ENCODE results near the gene YWHAG.

The YWHAG gene

DNA sequence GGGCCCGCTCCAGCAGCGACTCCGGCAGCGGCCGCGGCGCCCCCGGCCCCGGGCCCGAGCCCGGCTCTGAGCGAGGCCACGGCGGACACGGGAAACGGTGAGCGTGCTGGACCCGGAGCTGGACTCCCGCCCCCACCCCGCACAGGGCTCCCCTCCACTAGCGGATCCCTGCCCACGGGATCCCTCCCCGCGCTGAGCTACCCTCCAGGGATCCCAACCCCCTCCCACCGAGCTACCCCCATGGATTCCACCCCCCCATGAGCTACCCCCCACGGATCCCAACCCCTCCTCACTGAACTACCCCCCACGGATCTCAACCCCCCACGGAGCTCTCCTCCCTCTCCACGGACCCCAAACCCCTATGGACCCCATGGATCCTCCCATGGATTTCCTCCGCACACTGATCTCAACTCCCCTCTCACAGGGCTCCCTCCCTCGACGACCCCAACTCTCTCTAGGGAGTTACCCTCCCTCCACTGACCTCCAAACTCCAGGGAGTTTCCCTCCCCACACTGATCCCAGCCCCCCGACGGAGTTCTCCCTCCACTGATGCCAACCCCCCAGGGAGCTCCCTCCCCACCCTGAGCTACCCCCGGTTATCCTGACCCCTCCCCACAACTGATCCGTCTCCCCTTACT lies 77.0 kb downstream of the YWHAG start:
- H3K9ac ChIP-seq (ENCODE audit: insufficient read length, low read depth) = peak overlapping the region; percentile 63

GRCh38 chr7:76281006-76281705 lies 77.6 kb downstream of the YWHAG start:
- Histone ChIP-seq H3K36me3 (ENCODE audit: insufficient read depth, insufficient read length, low read length) (peaks cover 4% of the 10 kb centered on the region), H3K9ac (ENCODE audit: insufficient read length, low read depth) (peak overlapping the region; percentile 66), H3K4me1 (ENCODE audit: insufficient read depth, insufficient read length) (peaks cover 3% of the 10 kb centered on the region), H3K27me3 (ENCODE audit: insufficient read depth, insufficient read length) (peaks cover 53% of the 10 kb centered on the region), H3K9me3 (ENCODE audit: insufficient read depth, low read length) (peaks cover 4% of the 10 kb centered on the region; the same call in 1 of the 2 replicates), H3K4me3 (ENCODE audit: insufficient read length, low read depth) (peak overlapping the region; percentile 48)
- TF ChIP-seq ZNF274 (IDR thresholded peaks at IDR 0.05; ENCODE audit: low read depth, low read length) (no peak), YY1 (IDR thresholded peaks at IDR 0.05; ENCODE audit: insufficient read depth, insufficient read length) (no peak), SUZ12 (IDR thresholded peaks at IDR 0.05; ENCODE audit: extremely low read depth, insufficient read depth, insufficient read length) (no peak)
- no peak for DNase-seq (ENCODE audit: low read depth, low spot score)

More for the DNA sequence above, 77.0 kb downstream of the YWHAG start:
- Histone ChIP-seq H3K4me1 (ENCODE audit: insufficient read depth, insufficient read length) (peaks cover 4% of the 10 kb centered on the region), H3K9me3 (ENCODE audit: insufficient read depth, low read length) (peaks cover 4% of the 10 kb centered on the region; the same call in 1 of the 2 replicates), H3K36me3 (ENCODE audit: insufficient read depth, insufficient read length, low read length) (peaks cover 6% of the 10 kb centered on the region), H3K27me3 (ENCODE audit: insufficient read depth, insufficient read length) (peaks cover 53% of the 10 kb centered on the region), H3K4me3 (ENCODE audit: insufficient read length, low read depth) (peak overlapping the region; percentile 48)
- no peak for DNase-seq (ENCODE audit: low read depth, low spot score)
- TF ChIP-seq ZNF274 (IDR thresholded peaks at IDR 0.05; ENCODE audit: low read depth, low read length) (no peak), YY1 (IDR thresholded peaks at IDR 0.05; ENCODE audit: insufficient read depth, insufficient read length) (no peak), SUZ12 (IDR thresholded peaks at IDR 0.05; ENCODE audit: extremely low read depth, insufficient read depth, insufficient read length) (no peak)

- Histone ChIP-seq H3K27me3 (ENCODE audit: insufficient read depth, insufficient read length) (peaks cover 53% of the 10 kb centered on the region), H3K4me1 (ENCODE audit: insufficient read depth, insufficient read length) (peaks cover 3% of the 10 kb centered on the region), H3K4me3 (ENCODE audit: insufficient read length, low read depth) (no peak overlapping the region), H3K36me3 (ENCODE audit: insufficient read depth, insufficient read length, low read length) (no peaks in the 10 kb centered on the region), H3K9ac (ENCODE audit: insufficient read length, low read depth) (peak overlapping the region; percentile 36), H3K9me3 (ENCODE audit: insufficient read depth, low read length) (peaks cover 4% of the 10 kb centered on the region; the same call in 1 of the 2 replicates)
- no peak for DNase-seq (ENCODE audit: low read depth, low spot score)
- TF ChIP-seq ZNF274 (IDR thresholded peaks at IDR 0.05; ENCODE audit: low read depth, low read length) (no peak), YY1 (IDR thresholded peaks at IDR 0.05; ENCODE audit: insufficient read depth, insufficient read length) (no peak)
Observed at GRCh38 chr7:76280408-76280807, 78.4 kb downstream of the YWHAG start.

- Histone ChIP-seq H3K9ac (ENCODE audit: insufficient read length, low read depth) (no peak overlapping the region), H3K4me3 (ENCODE audit: insufficient read length, low read depth) (no peak overlapping the region), H3K4me1 (ENCODE audit: insufficient read depth, insufficient read length) (no peaks in the 10 kb centered on the region), H3K27me3 (ENCODE audit: insufficient read depth, insufficient read length) (peaks cover 43% of the 10 kb centered on the region), H3K9me3 (ENCODE audit: insufficient read depth, low read length) (peaks cover 4% of the 10 kb centered on the region; the same call in 1 of the 2 replicates), H3K36me3 (ENCODE audit: insufficient read depth, insufficient read length, low read length) (no peaks in the 10 kb centered on the region)
- no peak for TF ChIP-seq SUZ12 (IDR thresholded peaks at IDR 0.05; ENCODE audit: extremely low read depth, insufficient read depth, insufficient read length)
- DNase-seq (ENCODE audit: low read depth, low spot score) = no peak
Observed at GRCh38 chr7:76278540-76278939, 80.3 kb downstream of the YWHAG start.
